Muscle layer of duodenum (tissue), 2 donors: Measurements from ENCODE around the gene CD6.

Experiments
- H3K27ac ChIP-seq: one replicate; pipeline ENCODE4 v1.7.0; 2013; ENCODE audit warnings: mild to moderate bottlenecking, low read length
- H3K27me3 ChIP-seq: one replicate; pipeline ENCODE4 v1.7.0; 2013; ENCODE audit warnings: low read depth, mild to moderate bottlenecking, control low read depth, low read length
- H3K36me3 ChIP-seq, 2 donors: one replicate each; pipeline ENCODE4 v1.7.0; 2013; ENCODE audit warnings: low read length in 2 of 2, control low read depth in 1 of 2, mild to moderate bottlenecking in 1 of 2; ENCODE audit not compliant: insufficient read depth in 2 of 2, control insufficient read depth in 1 of 2
- H3K4me1 ChIP-seq, 2 donors: one replicate each; pipeline ENCODE4 v1.7.0; 2013; ENCODE audit warnings: low read length in 2 of 2, mild to moderate bottlenecking in 2 of 2, control low read depth in 1 of 2, moderate library complexity in 1 of 2; ENCODE audit not compliant: insufficient read depth in 2 of 2, control insufficient read depth in 1 of 2
- H3K4me3 ChIP-seq, 2 donors: one replicate each; pipeline ENCODE4 v1.7.0; 2013; ENCODE audit warnings: low read length in 2 of 2, low read depth in 1 of 2, mild to moderate bottlenecking in 1 of 2
- H3K9me3 ChIP-seq, 2 donors: one replicate each; pipeline ENCODE4 v1.7.0; 2013; ENCODE audit warnings: low read length in 2 of 2, control low read depth in 1 of 2, mild to moderate bottlenecking in 1 of 2; ENCODE audit not compliant: control insufficient read depth in 1 of 2
- donor health status: healthy.

CD6 gene

DNA sequence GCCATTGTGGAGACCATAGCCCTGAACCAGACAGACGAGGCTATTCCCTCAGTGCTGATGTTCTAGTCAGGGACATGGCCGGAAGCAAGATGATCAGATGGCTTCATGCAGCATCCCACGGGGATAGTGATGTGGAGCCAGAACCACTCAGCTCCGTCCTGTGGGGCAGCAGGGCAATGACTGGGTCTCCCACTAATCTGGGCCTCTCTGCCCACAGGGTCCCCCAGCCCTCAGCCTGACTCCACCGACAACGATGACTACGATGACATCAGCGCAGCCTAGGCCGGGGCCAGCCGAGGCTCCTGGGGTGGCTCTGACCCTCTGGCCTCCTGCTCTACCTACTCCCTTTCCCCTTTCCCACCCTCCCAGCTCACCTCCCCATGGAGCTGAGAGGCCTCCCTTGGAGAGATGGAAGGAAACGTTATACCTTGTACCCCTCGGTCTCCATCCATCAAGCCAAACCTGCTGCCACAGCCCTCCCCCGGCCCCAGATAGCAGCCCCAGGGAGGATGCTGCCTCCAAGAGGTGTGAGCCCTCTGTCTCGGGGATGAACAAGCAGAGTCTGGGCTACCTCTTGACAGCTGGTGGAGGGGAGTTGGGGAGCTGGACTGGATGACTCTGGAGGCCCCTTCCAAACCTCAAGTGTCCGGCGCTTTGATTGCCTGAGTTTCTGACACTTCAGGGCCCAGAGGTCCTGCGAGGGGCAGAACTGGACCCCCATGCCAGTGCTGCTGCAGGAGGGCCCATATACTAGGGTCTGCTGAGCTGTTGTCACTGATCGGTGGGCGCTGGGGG is 47.8 kb downstream of the CD6 start:
- no peaks in the 10 kb centered on the region for H3K36me3 ChIP-seq
- H3K4me1 ChIP-seq = no peaks in the 10 kb centered on the region
- H3K9me3 ChIP-seq = no peaks in the 10 kb centered on the region
- H3K27me3 ChIP-seq = peaks cover 10% of the 10 kb centered on the region
- H3K27ac ChIP-seq = no peak overlapping the region
- no peak overlapping the region for H3K4me3 ChIP-seq

DNA sequence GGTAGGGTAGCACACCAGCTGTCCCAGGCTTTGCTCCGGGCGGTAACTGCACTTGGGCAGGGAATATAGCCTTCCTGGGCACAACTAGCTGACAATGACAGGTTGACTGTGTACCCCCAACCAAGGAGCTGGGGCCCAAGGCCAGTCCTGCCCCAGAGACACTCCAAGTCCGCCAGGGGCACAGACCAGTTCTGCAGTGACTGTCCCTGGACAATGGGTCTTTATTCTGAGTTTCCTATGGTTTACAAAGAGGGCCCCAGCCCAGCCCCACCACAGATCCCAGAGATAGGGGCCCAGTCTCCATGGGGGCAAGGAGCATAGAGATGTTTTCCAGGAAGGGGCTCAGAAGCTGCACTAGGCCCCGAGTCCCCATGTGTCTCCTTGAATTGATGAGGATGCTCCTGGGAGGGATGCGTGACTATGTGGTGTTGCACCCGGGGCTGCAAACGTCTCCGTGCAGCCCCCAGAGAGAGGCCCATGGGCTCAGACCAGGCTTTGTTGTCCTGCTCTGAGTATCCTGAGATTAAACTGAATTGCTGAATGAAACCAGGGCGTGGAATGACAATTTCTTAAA is 48.4 kb downstream of the CD6 start:
- H3K9me3 ChIP-seq = no peaks in the 10 kb centered on the region
- no peak overlapping the region for H3K27ac ChIP-seq
- H3K36me3 ChIP-seq = no peaks in the 10 kb centered on the region
- no peaks in the 10 kb centered on the region for H3K4me1 ChIP-seq
- no peak overlapping the region for H3K4me3 ChIP-seq
- peaks cover 10% of the 10 kb centered on the region for H3K27me3 ChIP-seq

DNA sequence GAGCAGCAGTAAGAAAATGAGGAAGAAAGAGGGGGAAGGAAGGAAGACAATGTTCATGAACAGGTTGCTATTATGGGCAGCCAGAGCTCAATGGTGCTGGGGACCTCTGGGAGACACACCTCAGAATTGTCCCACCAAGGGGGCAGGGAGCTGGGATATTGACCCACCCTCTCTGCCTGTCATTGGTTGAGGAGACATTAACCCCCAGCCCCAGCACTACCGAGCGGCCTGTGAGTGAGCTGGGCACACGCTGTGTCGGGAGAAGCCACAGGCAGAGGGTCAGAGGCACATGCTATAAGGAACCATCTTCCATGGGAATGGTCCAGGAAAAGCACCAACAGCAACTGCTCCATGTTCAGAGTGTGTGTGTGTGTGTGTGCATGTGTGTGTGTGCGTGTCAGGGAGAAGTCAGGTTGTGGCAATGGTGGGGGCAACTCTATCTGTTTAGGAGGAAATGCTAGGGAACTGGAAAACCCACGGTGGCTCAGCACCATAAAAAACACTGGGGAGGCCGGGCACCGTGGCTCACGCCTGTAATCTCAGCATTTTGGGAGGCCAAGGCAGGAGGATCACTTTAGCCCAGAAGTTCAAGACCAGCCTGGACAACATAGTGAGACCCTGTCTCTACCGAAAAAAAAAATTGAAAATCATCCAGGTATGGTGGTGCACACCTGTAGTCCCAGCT is 49.2 kb downstream of the CD6 start:
- Histone ChIP-seq H3K9me3 (no peaks in the 10 kb centered on the region), H3K4me1 (peaks cover 0 to under 1% of the 10 kb centered on the region in 2 donors), H3K27ac (no peak overlapping the region), H3K4me3 (no peak overlapping the region), H3K36me3 (no peaks in the 10 kb centered on the region), H3K27me3 (peaks cover 10% of the 10 kb centered on the region)

DNA sequence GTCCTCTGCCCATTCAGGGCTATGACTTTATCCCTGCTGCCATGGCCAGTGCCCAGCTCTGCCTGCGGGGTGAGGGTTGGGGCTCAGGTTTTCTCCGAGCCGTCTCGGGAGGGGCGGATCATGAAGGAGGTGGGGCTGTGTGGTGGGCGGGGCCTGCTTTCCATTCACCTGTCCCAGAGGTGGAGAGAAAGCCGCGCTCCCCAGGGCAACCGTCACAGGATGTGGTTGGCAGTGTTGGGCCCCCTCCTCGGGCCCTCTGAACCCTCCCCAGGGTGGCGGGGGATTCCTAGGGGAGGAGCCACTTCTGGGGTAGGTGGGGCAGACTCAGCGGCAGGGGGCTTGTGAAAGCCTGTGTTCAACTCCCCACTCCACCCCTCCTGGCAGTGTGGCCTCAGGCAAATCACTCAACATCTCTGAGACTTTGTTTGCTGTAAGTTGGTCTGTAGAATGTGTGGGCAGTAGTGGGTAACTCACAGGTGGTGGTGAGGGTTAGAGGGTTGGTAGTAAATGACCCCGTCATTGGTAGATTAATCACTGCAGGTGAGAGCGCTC is 50.3 kb downstream of the CD6 start:
- H3K27ac ChIP-seq = no peak overlapping the region
- H3K27me3 ChIP-seq = peaks cover 10% of the 10 kb centered on the region
- peaks cover 0 to 9% of the 10 kb centered on the region in 2 donors for H3K4me1 ChIP-seq
- H3K4me3 ChIP-seq = no peak overlapping the region
- no peaks in the 10 kb centered on the region for H3K36me3 ChIP-seq
- no peaks in the 10 kb centered on the region for H3K9me3 ChIP-seq

DNA sequence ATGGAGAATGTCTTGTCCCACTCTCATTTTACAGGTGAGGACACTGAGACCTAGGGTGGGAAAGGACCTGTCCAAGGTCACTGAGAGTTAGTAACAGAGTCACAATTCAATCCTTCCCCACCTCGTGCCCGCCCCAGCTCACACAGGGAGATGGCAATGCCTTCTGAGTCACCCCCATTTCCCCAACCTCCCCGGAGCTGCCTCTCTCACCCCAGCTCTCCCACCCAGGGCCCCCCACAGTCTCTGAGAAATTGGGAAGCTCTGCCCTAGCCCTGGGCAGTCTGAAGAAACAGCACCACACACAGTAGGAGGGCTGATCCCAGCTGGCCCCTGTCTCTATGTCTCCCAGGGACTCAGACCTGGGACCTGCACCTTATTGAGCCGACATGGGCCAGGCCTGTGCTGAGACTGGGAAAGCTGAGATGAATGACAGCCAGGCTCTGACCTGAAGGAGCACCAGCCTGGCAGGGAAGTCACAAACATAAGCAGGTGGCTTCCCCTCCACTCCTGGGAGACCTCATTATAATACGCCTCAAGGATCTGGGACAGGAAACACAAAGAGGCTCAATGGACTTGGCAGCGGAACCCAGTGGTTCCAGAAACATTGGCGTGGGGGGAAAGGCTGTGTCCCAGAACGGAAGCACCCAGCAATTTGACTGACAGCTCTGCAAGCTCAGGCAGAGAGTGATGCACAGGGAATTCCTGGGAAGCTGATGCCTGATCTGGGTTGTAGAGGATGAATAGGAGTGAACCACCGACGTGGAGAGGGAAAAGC is 51.0 kb downstream of the CD6 start:
- H3K4me1 ChIP-seq = peaks cover 0 to 14% of the 10 kb centered on the region in 2 donors
- H3K36me3 ChIP-seq = no peaks in the 10 kb centered on the region
- H3K4me3 ChIP-seq = no peak overlapping the region
- H3K27ac ChIP-seq = no peak overlapping the region
- no peaks in the 10 kb centered on the region for H3K9me3 ChIP-seq
- H3K27me3 ChIP-seq = peaks cover 10% of the 10 kb centered on the region

DNA sequence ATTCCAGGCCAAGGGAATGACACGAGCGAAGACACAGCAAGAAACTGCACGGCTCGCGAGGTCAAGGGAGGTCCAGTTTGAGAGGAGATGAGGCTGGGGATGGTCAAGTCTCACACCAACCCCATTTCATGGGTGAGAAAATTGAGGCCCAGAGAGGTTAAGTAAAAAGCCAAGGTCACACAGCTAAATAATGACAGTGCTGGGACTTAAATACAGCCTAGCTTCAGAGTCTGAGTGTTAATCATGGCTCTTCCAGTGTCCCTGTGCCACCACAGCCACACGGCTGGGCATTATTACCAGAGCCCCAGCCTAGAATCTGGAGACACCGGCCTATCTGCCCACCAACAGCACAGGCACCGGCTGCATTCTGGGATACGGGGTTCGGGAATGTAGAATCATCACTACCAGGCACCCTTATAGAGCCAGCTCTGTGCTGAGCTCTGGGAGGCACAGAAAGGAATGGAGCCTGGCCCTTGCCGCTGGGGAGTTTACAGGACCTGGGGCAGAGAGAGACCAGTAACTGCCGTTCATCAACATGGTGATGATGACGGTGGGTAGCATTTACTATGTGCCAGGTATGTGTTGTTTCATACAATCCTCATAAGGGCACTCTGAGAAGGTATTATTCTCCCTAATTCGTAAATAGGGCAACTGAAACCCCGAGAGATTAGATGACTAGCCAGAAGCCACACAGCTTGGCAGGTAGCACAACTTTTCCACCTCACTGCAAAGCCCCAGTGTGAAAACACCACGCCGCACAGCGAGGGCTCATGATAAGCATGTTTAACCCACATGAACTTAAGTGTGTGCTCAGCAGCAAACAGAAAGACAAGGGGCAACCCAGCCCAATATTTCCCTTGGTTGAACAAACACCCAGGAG is 51.8 kb downstream of the CD6 start:
- H3K4me3 ChIP-seq = no peak overlapping the region
- no peak overlapping the region for H3K27ac ChIP-seq
- H3K9me3 ChIP-seq = no peaks in the 10 kb centered on the region
- no peaks in the 10 kb centered on the region for H3K36me3 ChIP-seq
- H3K4me1 ChIP-seq = peaks cover 0 to 14% of the 10 kb centered on the region in 2 donors
- H3K27me3 ChIP-seq = peaks cover 10% of the 10 kb centered on the region

DNA sequence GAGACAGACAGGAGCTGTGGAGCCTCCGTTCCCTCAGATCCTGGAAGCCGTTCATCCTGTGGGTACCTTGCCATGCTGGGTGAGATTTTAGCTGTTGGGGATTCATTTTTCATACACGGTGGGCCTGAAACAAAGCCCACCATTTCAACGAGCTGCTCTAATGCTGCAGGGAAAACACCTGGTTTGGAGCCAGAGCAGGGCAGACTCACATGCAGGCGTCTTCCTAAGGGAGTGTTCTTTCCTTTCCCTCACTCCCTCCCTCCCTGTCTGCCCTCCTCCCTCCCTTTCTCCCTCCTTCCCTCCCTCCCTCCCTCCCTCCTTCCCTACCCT is 52.5 kb downstream of the CD6 start:
- H3K36me3 ChIP-seq = no peaks in the 10 kb centered on the region
- H3K4me1 ChIP-seq = peaks cover 0 to 14% of the 10 kb centered on the region in 2 donors
- H3K27me3 ChIP-seq = peaks cover 10% of the 10 kb centered on the region
- H3K4me3 ChIP-seq = no peak overlapping the region
- no peaks in the 10 kb centered on the region for H3K9me3 ChIP-seq
- H3K27ac ChIP-seq = no peak overlapping the region

DNA sequence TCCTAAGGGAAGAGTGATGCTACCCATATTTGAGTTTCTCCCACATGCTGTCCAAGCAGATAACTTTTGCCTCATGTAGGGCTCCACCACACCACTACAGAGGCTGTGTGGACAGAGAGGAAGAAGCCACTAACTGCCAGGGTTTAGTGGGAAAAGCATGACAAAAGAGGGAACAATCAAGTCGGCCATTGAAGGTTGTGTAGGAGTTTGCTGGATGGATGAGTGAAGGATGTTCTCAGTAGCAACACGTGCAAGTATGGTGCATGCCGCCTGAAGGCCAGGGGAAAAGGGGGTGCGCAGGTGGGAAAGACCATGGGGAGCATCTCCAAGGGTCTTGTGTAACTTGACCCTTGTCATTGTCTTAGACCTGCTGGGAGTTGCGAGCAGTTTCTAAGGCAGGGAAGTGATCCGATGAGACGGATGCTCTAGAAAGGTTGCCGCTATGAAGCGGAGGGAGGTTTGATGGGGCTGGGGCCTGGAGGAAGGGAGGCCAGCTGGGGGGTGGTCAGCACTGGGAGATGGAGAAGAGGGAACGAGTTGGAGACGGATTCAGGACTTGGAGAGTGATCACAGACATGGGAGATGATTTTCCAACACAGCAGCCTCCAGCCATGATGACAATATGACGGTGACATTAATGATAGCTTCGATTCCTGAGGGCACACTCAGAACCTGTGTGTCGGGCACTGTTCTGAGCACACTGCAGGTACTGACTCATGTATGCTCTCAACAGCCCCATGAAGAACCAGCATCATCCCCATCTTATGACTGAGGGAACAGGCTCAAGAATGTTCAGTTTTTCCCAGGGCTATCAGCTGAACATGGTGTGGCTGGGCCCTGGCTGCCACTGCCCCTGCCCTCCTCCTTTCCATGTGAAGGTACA is 53.7 kb downstream of the CD6 start:
- peaks cover 10% of the 10 kb centered on the region for H3K27me3 ChIP-seq
- no peak overlapping the region for H3K4me3 ChIP-seq
- H3K4me1 ChIP-seq = peaks cover 0 to 14% of the 10 kb centered on the region in 2 donors
- no peak overlapping the region for H3K27ac ChIP-seq
- H3K9me3 ChIP-seq = no peaks in the 10 kb centered on the region
- H3K36me3 ChIP-seq = no peaks in the 10 kb centered on the region

DNA sequence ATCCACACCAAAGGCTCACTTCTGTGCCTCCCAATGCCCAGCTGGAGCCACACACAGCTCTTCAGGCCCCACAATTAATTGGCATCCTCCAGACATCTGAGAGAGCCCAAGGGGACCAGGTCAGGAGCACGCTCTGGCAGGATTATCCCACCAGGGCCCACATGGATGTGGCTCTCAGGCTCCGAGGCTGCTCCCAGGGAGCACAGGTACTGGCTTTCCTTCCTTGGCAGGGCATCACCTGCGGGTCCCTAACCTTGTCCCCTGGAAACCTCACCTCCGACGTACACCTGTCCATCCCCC is 54.3 kb downstream of the CD6 start:
- Histone ChIP-seq H3K4me1 (peaks cover 0 to 14% of the 10 kb centered on the region in 2 donors), H3K36me3 (no peaks in the 10 kb centered on the region), H3K9me3 (no peaks in the 10 kb centered on the region), H3K27me3 (peaks cover 10% of the 10 kb centered on the region), H3K4me3 (no peak overlapping the region), H3K27ac (no peak overlapping the region)
